GM06990 (cell line): ENCODE measurements around the gene SCN1B.

Experiments
- DNase-seq: peaks from one replicate; pipeline ENCODE4 v3.0.0-alpha.2; 2011; ENCODE audit not compliant: insufficient read length; ENCODE audit errors: extremely low read depth
- H3K27me3 ChIP-seq: replicated peaks from 2 replicates; pipeline ENCODE4 v1.6.0; 2011; ENCODE audit warnings: low read length; ENCODE audit not compliant: control insufficient read depth, insufficient read depth
- H3K36me3 ChIP-seq: 2 replicates; pipeline ENCODE4 v1.5.1; 2011; ENCODE audit warnings: low read length; ENCODE audit not compliant: control insufficient read depth, insufficient read depth
- H3K4me3 ChIP-seq: replicated peaks from 2 replicates; pipeline ENCODE4 v1.5.1; 2011; ENCODE audit warnings: low read depth, mild to moderate bottlenecking, control low read depth, low read length
- CTCF ChIP-seq: IDR thresholded peaks from 2 replicates; pipeline ENCODE4 v1.5.1; 2011; ENCODE audit warnings: low read length, control low read depth, mild to moderate bottlenecking, inconsistent platforms; ENCODE audit not compliant: insufficient read depth, poor library complexity, severe bottlenecking

Gene SCN1B

GRCh38 chr19:35030257-35031071 is at the start of gene SCN1B:
TSS of gene SCN1B (plus strand) at chr19:35030470. CDS start at chr19:35030821, 351 bp downstream.
- no peak for DNase-seq
- no peak within 1 kb of the TSS for H3K4me3 ChIP-seq

GRCh38 chr19:34982275-34982674 is 48.0 kb upstream of the SCN1B start:
- TF ChIP-seq CTCF: no peak
- Histone ChIP-seq H3K4me3 (no peak overlapping the region), H3K36me3 (no peaks in the 10 kb centered on the region), H3K27me3 (no peaks in the 10 kb centered on the region)
- no peak for DNase-seq

More at GRCh38 chr19:35030257-35031071, at the start of gene SCN1B:
- Histone ChIP-seq H3K36me3 (peaks cover 9% of the 10 kb centered on the region), H3K27me3 (peaks cover 2% of the 10 kb centered on the region)
- no peak for TF ChIP-seq CTCF

- no peak for TF ChIP-seq CTCF
- H3K4me3 ChIP-seq: no peak overlapping the region
- DNase-seq: no peak
- H3K36me3 ChIP-seq: no peaks in the 10 kb centered on the region
- no peaks in the 10 kb centered on the region for H3K27me3 ChIP-seq
Measured at GRCh38 chr19:34983786-34984185, 46.5 kb upstream of the SCN1B start.

GRCh38 chr19:34984287-34984686 is 46.0 kb upstream of the SCN1B start:
- H3K36me3 ChIP-seq: no peaks in the 10 kb centered on the region
- TF ChIP-seq CTCF: no peak
- no peaks in the 10 kb centered on the region for H3K27me3 ChIP-seq
- DNase-seq: no peak
- H3K4me3 ChIP-seq: no peak overlapping the region

- DNase-seq: no peak
- Histone ChIP-seq H3K27me3 (no peaks in the 10 kb centered on the region), H3K4me3 (no peak overlapping the region), H3K36me3 (no peaks in the 10 kb centered on the region)
- no peak for TF ChIP-seq CTCF
Measured at GRCh38 chr19:34985249-34986022, 44.8 kb upstream of the SCN1B start.
